Measurements from ENCODE around the gene MEDAG. TPM values are rescaled to one million over a fixed set of nuclear protein-coding genes. Genes with fewer than 3 reads are reported as not detected.

MEDAG gene
- total RNA-seq, 1 experiment from 2014 or later, result not detected

DNA sequence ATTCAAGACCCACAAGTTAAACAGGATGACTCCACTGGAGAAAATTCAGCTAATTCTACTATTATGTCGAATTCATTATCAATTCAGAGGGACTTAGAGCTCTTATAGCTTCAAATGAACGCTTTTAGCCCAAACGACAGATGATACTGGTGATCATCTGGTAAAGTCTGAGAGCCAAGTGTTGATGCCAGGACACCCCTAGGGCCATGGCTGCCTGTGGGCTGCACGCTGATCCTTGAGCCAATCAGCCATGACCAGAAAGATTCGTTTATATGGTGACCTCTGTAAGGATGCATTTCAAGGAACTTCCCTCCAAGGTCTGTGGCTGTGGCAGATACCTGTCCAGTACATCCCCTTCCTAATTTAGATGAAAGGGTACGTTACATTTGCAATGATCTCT lies 10.9 kb downstream of the MEDAG start:
- no peak for TF ChIP-seq EZH2 (IDR thresholded peaks at IDR 0.05; ENCODE audit: borderline replicate concordance, low read depth, low read length, poor library complexity, severe bottlenecking)
- TF ChIP-seq, protein P1, sequence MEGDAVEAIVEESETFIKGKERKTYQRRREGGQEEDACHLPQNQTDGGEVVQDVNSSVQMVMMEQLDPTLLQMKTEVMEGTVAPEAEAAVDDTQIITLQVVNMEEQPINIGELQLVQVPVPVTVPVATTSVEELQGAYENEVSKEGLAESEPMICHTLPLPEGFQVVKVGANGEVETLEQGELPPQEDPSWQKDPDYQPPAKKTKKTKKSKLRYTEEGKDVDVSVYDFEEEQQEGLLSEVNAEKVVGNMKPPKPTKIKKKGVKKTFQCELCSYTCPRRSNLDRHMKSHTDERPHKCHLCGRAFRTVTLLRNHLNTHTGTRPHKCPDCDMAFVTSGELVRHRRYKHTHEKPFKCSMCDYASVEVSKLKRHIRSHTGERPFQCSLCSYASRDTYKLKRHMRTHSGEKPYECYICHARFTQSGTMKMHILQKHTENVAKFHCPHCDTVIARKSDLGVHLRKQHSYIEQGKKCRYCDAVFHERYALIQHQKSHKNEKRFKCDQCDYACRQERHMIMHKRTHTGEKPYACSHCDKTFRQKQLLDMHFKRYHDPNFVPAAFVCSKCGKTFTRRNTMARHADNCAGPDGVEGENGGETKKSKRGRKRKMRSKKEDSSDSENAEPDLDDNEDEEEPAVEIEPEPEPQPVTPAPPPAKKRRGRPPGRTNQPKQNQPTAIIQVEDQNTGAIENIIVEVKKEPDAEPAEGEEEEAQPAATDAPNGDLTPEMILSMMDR (conservative IDR thresholded peaks at IDR 0.05; ENCODE audit: low read depth, low read length), result no peak
- no peak overlapping the region for H3K27ac ChIP-seq (ENCODE audit: low read depth, low read length, poor library complexity, severe bottlenecking)
- POLR2A ChIA-PET (ENCODE audit: low non-redundant PET), result no interaction called here

DNA sequence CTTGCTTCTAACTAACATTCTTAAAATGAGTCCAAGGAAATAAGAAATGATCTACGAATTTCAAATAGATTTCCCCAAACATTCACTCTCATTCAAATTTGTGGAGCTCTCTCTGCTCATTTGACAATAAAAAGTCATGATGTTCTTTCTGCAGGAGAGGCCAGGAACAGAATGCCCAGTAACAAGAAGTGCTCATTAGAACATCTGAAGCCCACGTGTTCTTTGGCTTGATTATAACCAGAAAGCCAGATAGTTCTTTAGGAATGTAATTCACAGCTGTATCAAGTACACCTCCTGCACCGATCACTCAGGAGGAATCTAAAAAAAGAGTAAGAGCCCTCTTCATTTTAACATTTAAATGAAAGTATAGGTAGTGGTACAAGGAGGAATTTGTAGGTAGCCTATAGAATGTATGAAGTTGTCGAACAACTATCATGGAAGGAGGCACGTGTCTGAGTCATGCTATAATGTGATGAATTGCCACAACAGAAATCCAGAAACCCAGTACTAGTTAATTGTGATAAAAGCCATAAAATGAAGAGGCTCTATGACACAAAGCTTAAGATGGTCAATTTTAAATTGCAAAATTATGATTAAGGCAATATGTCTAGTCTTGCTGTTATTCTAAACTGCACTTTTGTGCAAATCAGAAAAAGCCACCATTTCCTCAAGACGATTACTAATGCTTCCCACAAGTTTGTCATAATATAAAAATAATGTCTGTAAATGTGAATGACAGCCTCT lies 12.8 kb downstream of the MEDAG start:
- no peak for TF ChIP-seq EZH2 (IDR thresholded peaks at IDR 0.05; ENCODE audit: borderline replicate concordance, low read depth, low read length, poor library complexity, severe bottlenecking)
- TF ChIP-seq, protein P1 (conservative IDR thresholded peaks at IDR 0.05; ENCODE audit: low read depth, low read length), result no peak
- ChIA-PET CTCF (no interaction called here), POLR2A (ENCODE audit: low non-redundant PET) (no interaction called here)
- no peaks in the 10 kb centered on the region for H3K9me3 ChIP-seq (ENCODE audit: low read depth, low read length, poor library complexity, severe bottlenecking)
- no peaks in the 10 kb centered on the region for H3K4me1 ChIP-seq (ENCODE audit: insufficient read depth, low read length, poor library complexity, severe bottlenecking)
- H3K27ac ChIP-seq (ENCODE audit: low read depth, low read length, poor library complexity, severe bottlenecking), result no peak overlapping the region
- intact Hi-C loops (cut with micrococcal nuclease; ENCODE audit: unreplicated experiment), result no loop called here
- H3K4me3 ChIP-seq (ENCODE audit: low read depth, low read length, poor library complexity, severe bottlenecking), result no peak overlapping the region
- H3K36me3 ChIP-seq (ENCODE audit: insufficient read depth, low read length, poor library complexity, severe bottlenecking), result no peaks in the 10 kb centered on the region
- no peaks in the 10 kb centered on the region for H3K27me3 ChIP-seq (replicated peaks; ENCODE audit: insufficient read depth, low read depth, low read length, poor library complexity)
- no TSS peak for BruUV-seq (replicated peaks)
- no peak for DNase-seq (ENCODE audit: low spot score)

More for the DNA sequence above, 10.9 kb downstream of the MEDAG start:
- CTCF ChIA-PET, result no interaction called here
- DNase-seq (ENCODE audit: low spot score), result no peak
- Histone ChIP-seq H3K27me3 (replicated peaks; ENCODE audit: insufficient read depth, low read depth, low read length, poor library complexity) (no peaks in the 10 kb centered on the region), H3K4me3 (ENCODE audit: low read depth, low read length, poor library complexity, severe bottlenecking) (no peak overlapping the region), H3K9me3 (ENCODE audit: low read depth, low read length, poor library complexity, severe bottlenecking) (no peaks in the 10 kb centered on the region), H3K36me3 (ENCODE audit: insufficient read depth, low read length, poor library complexity, severe bottlenecking) (no peaks in the 10 kb centered on the region), H3K4me1 (ENCODE audit: insufficient read depth, low read length, poor library complexity, severe bottlenecking) (no peaks in the 10 kb centered on the region)
- no TSS peak for BruUV-seq (replicated peaks)
- intact Hi-C loops (cut with micrococcal nuclease; ENCODE audit: unreplicated experiment), result no loop called here

DNA sequence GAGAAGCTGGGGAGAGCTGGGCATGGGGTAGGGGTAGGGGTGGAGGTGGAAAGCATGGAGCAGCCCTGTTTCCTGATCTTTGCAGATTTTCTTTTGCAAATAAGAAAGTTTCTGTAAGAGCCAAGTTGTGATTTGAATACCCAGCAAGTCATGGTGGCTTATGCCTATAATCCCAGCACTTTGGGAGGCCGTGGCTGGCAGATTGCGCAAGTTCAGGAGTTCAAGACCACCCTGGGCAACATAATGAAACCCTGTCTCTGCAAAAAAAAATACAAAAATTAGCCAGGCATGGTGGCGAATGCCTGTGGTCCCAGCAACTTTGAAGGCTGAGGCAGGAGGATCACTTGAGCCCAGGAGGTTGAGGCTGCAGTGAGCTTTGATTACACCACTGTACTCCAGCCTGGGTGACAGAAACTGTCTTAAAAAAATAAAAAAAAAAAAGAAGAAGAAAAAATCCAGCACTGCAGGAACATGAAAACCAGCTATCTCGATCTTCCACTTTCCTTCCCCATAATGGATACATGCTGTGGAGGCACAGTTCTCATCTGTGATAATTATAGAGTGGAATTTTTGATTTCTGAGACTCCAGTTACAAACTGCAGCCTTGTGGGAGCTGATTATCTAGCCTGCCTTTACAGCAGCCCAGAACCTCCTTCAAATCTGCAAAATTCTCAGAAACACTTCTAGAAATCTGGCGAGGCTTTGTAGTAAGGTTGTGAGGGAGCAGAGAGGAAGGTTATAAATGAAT lies 14.3 kb downstream of the MEDAG start:
- Histone ChIP-seq H3K36me3 (ENCODE audit: insufficient read depth, low read length, poor library complexity, severe bottlenecking) (no peaks in the 10 kb centered on the region), H3K4me3 (ENCODE audit: low read depth, low read length, poor library complexity, severe bottlenecking) (no peak overlapping the region), H3K27ac (ENCODE audit: low read depth, low read length, poor library complexity, severe bottlenecking) (no peak overlapping the region), H3K27me3 (replicated peaks; ENCODE audit: insufficient read depth, low read depth, low read length, poor library complexity) (no peaks in the 10 kb centered on the region), H3K4me1 (ENCODE audit: insufficient read depth, low read length, poor library complexity, severe bottlenecking) (no peaks in the 10 kb centered on the region), H3K9me3 (ENCODE audit: low read depth, low read length, poor library complexity, severe bottlenecking) (no peaks in the 10 kb centered on the region)
- DNase-seq (ENCODE audit: low spot score), result no peak
- CTCF ChIA-PET, result no interaction called here
- POLR2A ChIA-PET (ENCODE audit: low non-redundant PET), result no interaction called here
- no peak for TF ChIP-seq EZH2 (IDR thresholded peaks at IDR 0.05; ENCODE audit: borderline replicate concordance, low read depth, low read length, poor library complexity, severe bottlenecking)
- intact Hi-C loops (cut with micrococcal nuclease; ENCODE audit: unreplicated experiment), result no loop called here
- no TSS peak for BruUV-seq (replicated peaks)

Measured in A673 (cell line).